Right atrium auricular region (tissue), 2 donors: Measurements from ENCODE around the gene RIPPLY1. TPM values are rescaled to one million over a fixed set of nuclear protein-coding genes. Genes with fewer than 3 reads are reported as not detected.

Experiments
- DNase-seq: peaks from one replicate; pipeline ENCODE4 v3.0.0-alpha.2; 2019; ENCODE audit warnings: low spot score
- H3K27ac ChIP-seq, 2 donors: fragments of 200-600 bp; sonication (generic); 1 replicate in 1 of 2; 2 replicates in 1 of 2; pipeline ENCODE4 v1.5.1; 2016 to 2019
- H3K27me3 ChIP-seq, 2 donors: fragments of 200-600 bp; sonication (generic); one replicate each; pipeline versions ENCODE4 v1.5.1 to v1.6.0; 2017 to 2019
- H3K36me3 ChIP-seq: fragments of 200-600 bp; sonication (generic); one replicate; pipeline ENCODE4 v1.5.1; 2016
- H3K4me1 ChIP-seq, 2 donors: fragments of 200-600 bp; sonication (generic); one replicate each; pipeline versions ENCODE4 v1.5.1 to v1.6.0; 2017 to 2019
- H3K4me3 ChIP-seq, 2 donors: fragments of 200-600 bp; sonication (generic); 1 replicate in 1 of 2; 2 replicates in 1 of 2; pipeline ENCODE4 v1.5.1; 2017 to 2019; ENCODE audit warnings: mild to moderate bottlenecking in 1 of 2, moderate library complexity in 1 of 2
- H3K9me3 ChIP-seq, 2 donors: fragments of 200-600 bp; sonication (generic); one replicate each; pipeline ENCODE4 v1.5.1; 2019
- total RNA-seq, 2 donors: library from RNA; depleted of rRNA; stranded (reverse); fragments of >200 nt; gene quantifications; one replicate each; pipeline ENCODE4 v1.1.0, GENCODE V29; 2016
- TF ChIP-seq, protein P1 (sequence below), 2 donors: fragments of 200-600 bp; sonication (generic); IDR thresholded peaks; one replicate each; pipeline ENCODE4 v1.5.1; 2019; ENCODE audit warnings: antibody characterized with exemption in 2 of 2

The RIPPLY1 gene
- total RNA-seq, 2 donors from 2014 or later: not detected

DNA sequence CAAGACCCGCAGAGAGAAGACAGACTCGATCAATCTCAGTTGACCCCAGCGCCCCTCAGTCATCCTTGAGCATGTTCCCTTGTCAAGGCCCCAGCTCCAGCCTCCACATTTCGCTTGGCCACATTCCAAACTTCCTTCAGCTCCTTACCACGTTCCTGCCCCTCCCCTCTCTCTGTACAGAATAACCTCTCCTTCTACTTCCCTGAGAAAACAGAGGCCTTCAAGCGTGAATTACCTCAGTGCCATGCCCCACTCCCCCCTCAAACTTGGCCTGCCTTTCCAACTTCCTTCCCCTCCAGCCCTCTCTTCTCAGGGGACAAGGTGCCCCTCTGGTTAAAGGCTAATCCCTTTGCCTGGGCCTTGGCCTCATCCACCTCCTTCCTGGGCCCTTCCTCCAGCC, 3.2 kb upstream of the RIPPLY1 start:
- Histone ChIP-seq H3K36me3 (no peaks in the 10 kb centered on the region), H3K27me3 (no peaks in the 10 kb centered on the region), H3K9me3 (no peaks in the 10 kb centered on the region), H3K4me1 (no peaks in the 10 kb centered on the region), H3K4me3 (no peak overlapping the region), H3K27ac (no peak overlapping the region)
- TF ChIP-seq, protein P1, sequence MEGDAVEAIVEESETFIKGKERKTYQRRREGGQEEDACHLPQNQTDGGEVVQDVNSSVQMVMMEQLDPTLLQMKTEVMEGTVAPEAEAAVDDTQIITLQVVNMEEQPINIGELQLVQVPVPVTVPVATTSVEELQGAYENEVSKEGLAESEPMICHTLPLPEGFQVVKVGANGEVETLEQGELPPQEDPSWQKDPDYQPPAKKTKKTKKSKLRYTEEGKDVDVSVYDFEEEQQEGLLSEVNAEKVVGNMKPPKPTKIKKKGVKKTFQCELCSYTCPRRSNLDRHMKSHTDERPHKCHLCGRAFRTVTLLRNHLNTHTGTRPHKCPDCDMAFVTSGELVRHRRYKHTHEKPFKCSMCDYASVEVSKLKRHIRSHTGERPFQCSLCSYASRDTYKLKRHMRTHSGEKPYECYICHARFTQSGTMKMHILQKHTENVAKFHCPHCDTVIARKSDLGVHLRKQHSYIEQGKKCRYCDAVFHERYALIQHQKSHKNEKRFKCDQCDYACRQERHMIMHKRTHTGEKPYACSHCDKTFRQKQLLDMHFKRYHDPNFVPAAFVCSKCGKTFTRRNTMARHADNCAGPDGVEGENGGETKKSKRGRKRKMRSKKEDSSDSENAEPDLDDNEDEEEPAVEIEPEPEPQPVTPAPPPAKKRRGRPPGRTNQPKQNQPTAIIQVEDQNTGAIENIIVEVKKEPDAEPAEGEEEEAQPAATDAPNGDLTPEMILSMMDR (IDR thresholded peaks at IDR 0.05): no peak
- no peak for DNase-seq

DNA sequence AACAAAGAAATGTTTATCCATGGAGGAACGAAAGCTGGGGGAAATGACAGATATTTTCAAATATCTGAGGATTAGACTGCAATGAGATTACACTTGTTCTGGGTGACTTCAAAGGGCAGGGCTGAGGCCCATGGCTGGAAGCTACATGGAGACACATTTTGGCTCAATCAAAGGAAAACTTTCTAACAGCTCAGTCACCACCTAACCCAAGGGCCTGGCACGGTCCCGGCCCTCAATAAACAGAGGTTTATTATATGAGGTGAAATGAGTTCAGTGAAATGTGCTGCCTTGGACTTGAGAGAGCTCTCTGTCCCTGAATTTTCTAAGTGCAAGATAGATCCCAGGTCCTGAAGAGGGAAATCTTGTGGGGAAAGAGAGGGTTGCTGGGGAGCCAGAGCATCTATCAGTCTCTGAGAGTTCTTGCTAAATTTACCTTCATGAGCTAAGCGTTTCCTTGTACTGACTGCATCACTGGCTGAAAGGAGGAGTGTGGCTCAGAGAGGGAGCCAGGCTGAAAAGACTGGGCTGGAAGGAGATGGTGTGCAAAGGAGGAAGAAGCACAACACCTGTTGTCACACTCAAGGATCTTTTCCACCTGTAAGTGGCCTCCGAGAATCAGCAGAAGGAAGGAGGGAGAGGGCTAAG, 2.0 kb upstream of the RIPPLY1 start:
- TF ChIP-seq, protein P1 (IDR thresholded peaks at IDR 0.05): no peak
- Histone ChIP-seq H3K9me3 (no peaks in the 10 kb centered on the region), H3K4me1 (no peaks in the 10 kb centered on the region), H3K27me3 (no peaks in the 10 kb centered on the region), H3K27ac (no peak overlapping the region), H3K36me3 (no peaks in the 10 kb centered on the region), H3K4me3 (no peak overlapping the region)
- DNase-seq: no peak

DNA sequence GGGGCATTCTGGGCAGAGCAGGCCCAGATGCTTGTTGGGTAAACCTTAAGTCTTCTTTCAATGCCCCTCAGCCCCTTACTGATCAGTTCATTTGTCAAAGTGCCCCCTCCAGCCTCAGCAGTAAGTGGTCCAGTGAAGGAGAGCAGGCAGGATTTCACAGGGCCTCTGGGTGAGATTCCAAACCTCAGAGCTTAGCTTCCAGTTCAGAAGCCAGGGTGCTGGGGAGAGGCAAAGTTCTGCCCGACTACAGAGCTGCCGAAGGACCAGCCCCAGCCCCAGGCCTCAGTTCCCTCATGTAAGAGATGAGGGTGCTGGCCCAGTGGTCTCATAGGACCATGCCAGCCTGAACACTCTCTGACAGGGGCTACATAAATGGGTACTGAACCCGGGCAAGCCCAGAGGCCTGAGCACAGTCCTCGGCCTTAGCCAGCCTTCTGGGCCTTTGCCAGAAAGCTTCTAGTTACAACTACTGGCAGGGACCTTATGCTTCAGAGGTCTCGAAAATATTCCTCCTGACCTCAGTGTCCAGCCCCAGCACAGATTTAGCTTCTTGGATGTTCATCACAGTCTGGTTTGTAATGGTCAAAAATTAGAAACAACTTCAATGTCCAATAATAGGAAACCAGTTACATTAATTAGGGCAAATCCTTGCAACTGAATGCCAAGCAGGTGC, 851 bp upstream of the RIPPLY1 start:
- Histone ChIP-seq H3K4me3 (no peak overlapping the region), H3K27ac (no peak overlapping the region), H3K4me1 (no peaks in the 10 kb centered on the region), H3K9me3 (no peaks in the 10 kb centered on the region), H3K27me3 (no peaks in the 10 kb centered on the region), H3K36me3 (no peaks in the 10 kb centered on the region)
- DNase-seq: no peak
- TF ChIP-seq, protein P1 (IDR thresholded peaks at IDR 0.05): no peak

DNA sequence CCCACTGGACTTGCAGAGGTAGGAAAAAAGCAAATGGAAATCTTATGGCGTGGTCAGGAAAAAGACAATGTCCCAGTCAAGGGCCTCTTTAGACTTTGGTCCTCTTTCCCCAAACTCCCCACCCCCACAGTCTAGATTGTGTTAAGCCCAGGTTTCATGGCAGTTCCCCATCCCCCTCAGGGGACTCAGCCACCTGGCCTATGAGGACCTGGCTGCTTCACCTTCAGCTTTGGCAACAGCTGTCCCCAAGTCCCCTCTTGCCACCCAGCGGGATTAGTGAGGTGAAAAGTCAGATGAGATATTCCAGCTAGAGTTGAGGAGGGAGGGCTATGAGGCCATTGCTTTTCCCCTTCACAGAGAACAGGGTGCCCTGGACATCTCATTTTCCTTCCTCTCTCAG, 457 bp downstream of the RIPPLY1 start:
- no peaks in the 10 kb centered on the region for H3K4me1 ChIP-seq
- no peak for DNase-seq
- H3K36me3 ChIP-seq: no peaks in the 10 kb centered on the region
- H3K27me3 ChIP-seq: no peaks in the 10 kb centered on the region
- H3K9me3 ChIP-seq: no peaks in the 10 kb centered on the region
- H3K4me3 ChIP-seq: no peak overlapping the region
- H3K27ac ChIP-seq: no peak overlapping the region
- TF ChIP-seq, protein P1 (IDR thresholded peaks at IDR 0.05): no peak

DNA sequence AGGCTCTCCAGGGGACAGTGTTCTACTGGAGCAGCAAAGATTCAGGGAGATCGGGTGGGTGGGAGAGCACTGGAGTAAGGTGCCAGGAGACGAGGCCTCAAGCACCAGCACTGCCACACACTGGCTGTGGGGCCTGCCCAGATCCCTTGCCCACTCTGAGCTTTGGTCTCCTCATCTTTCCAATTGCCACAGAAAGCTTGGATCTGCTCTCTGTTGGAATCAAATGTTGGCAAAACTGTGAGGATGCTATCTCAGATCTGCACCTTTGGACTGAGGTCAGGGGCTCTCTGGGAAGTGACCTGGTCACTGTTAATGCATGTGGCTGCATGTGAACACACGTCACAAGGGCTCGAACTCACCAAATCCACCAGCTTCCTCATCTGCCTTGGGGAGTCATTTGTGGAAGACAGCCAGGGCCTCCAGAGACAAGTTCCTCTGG, 1.3 kb downstream of the RIPPLY1 start:
- no peaks in the 10 kb centered on the region for H3K27me3 ChIP-seq
- H3K36me3 ChIP-seq: no peaks in the 10 kb centered on the region
- no peak for DNase-seq
- H3K27ac ChIP-seq: no peak overlapping the region
- no peaks in the 10 kb centered on the region for H3K4me1 ChIP-seq
- no peak overlapping the region for H3K4me3 ChIP-seq
- TF ChIP-seq, protein P1 (IDR thresholded peaks at IDR 0.05): no peak
- H3K9me3 ChIP-seq: no peaks in the 10 kb centered on the region
